ENCODE data around the gene RASAL2. TPM values are rescaled to one million over a fixed set of nuclear protein-coding genes. Genes with fewer than 3 reads are reported as not detected.

The RASAL2 gene
- polyA plus RNA-seq, 6 donors from 2014 or later = 0.11 to 2.1 (median 0.55) TPM

DNA sequence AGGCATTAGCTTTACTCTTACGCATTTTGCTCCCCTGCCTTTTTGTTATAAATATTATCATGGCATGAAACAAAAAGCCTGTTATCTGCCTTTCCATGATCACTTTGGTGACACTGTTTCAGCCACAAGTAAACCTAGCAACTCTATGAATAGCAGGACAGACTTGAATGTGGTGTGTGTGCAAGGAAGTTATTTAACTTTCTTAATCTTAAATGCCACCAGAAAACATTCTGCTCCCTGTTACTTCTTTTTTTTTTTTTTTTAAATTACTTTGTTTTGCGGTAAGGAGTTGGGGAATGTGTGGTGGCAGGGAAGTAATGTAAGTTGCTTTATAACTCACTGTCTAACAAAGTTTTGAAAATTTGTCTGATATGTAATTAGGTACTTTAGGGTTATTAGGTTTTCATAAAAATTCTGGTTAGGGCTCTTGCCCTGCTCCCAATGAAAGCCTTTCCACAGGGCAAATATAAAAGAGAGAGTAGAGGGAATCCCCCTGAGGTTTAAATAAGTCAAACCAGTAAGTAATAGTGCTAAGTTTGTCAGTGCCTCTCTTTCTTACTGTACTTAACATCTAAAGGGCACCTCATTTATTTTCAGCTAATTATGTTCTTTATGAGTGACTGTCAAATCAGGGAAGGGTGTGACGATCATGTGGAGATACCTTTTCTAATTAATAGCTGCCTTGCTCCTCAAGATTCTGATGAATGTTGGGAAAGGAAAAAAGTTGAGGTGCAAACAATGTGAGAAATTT, 39.5 kb downstream of the RASAL2 start:
- peaks cover 0 to 4% (median 0%) of the 10 kb centered on the region in 7 donors for H3K9me3 Mint-ChIP-seq
- no peak overlapping the region for H3K27ac Mint-ChIP-seq
- H3K4me3 Mint-ChIP-seq = no peak overlapping the region
- no peak for ATAC-seq (ENCODE audit: low read depth in 2 of 2)
- no peaks in the 10 kb centered on the region for H3K36me3 Mint-ChIP-seq
- no peaks in the 10 kb centered on the region for H3K4me1 Mint-ChIP-seq
- peaks cover 0 to 8% (median 4%) of the 10 kb centered on the region in 3 donors for H3K27me3 Mint-ChIP-seq
- no peak for DNase-seq

DNA sequence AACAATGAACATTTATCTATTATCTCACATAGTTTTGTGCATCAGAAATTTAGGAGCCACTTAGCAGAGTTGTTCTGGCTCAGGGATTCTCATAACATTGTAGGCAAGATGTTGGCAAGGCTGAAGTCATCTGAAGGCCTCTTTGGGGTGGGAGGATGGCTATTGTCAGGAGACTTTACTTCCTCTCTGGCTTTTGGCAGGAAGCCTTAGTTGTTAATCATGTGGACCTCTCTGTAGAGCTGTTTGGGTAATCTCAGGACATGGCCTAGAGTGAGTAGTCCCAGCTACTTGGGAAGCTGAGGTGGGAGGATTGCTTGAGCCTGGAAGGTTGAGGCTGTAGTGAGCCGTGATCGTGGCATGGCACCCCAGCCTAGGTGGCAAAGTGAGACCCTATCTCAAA, 40.2 kb downstream of the RASAL2 start:
- DNase-seq (no peak), ATAC-seq (ENCODE audit: low read depth in 2 of 2) (no peak)
- Mint-ChIP-seq H3K36me3 (no peaks in the 10 kb centered on the region), H3K27me3 (peaks cover 0 to 8% (median 2%) of the 10 kb centered on the region in 3 donors), H3K4me1 (no peaks in the 10 kb centered on the region), H3K9me3 (peaks cover 0 to 4% (median 0%) of the 10 kb centered on the region in 7 donors), H3K4me3 (no peak overlapping the region), H3K27ac (peak overlapping the region in 1 of 6 donors; percentile 51)

DNA sequence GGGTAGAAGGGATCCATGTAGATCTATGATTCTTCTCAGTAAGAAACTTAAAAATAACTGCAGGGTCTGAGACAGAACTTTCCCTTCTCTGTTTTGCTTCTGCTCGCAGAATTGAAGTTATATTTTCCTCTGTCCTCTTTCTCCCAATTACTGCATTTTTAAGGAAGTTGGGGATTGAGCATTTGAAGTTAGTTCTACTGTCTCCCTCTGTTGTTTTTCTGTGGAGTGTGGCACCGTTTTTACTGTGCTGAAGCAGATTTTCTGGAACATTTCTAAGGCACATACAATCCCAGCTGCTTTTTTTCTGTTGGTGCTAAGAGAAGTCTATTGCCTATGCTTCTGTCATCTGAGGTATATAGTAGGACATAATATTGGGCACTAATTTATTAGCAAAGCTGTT, 43.3 kb downstream of the RASAL2 start:
- no peaks in the 10 kb centered on the region for H3K36me3 Mint-ChIP-seq
- H3K4me3 Mint-ChIP-seq = no peak overlapping the region
- peaks cover 0 to 4% (median 0%) of the 10 kb centered on the region in 7 donors for H3K9me3 Mint-ChIP-seq
- no peak overlapping the region for H3K27ac Mint-ChIP-seq
- H3K27me3 Mint-ChIP-seq = peaks cover 0 to 5% (median 0%) of the 10 kb centered on the region in 3 donors
- DNase-seq = no peak
- no peak for ATAC-seq (ENCODE audit: low read depth in 2 of 2)
- H3K4me1 Mint-ChIP-seq = no peaks in the 10 kb centered on the region

DNA sequence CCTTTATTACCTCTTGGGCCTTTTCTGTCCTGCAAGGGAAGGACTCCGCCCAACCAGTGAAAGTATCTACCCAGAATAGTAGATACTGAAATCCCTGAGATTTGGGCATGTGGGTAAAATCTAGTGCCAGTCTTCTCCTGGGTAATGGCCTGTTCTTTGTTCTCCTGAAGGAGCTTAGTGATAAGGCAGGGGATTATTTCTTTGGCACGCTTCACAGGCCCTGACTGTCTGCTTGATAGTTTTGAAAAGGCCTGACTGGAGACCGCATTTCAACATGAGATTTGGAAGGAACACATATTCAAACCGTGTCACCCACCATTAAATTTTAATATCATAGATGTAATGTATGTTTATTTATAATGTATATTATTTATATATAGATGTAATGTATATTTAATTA, 48.9 kb downstream of the RASAL2 start:
- ATAC-seq (ENCODE audit: low read depth in 2 of 2) = no peak
- Mint-ChIP-seq H3K4me3 (no peak overlapping the region), H3K4me1 (no peaks in the 10 kb centered on the region), H3K36me3 (no peaks in the 10 kb centered on the region), H3K9me3 (peaks cover 0 to 3% (median 0%) of the 10 kb centered on the region in 7 donors), H3K27me3 (peaks cover 0 to 8% (median 0%) of the 10 kb centered on the region in 3 donors), H3K27ac (no peak overlapping the region)
- no peak for DNase-seq

DNA sequence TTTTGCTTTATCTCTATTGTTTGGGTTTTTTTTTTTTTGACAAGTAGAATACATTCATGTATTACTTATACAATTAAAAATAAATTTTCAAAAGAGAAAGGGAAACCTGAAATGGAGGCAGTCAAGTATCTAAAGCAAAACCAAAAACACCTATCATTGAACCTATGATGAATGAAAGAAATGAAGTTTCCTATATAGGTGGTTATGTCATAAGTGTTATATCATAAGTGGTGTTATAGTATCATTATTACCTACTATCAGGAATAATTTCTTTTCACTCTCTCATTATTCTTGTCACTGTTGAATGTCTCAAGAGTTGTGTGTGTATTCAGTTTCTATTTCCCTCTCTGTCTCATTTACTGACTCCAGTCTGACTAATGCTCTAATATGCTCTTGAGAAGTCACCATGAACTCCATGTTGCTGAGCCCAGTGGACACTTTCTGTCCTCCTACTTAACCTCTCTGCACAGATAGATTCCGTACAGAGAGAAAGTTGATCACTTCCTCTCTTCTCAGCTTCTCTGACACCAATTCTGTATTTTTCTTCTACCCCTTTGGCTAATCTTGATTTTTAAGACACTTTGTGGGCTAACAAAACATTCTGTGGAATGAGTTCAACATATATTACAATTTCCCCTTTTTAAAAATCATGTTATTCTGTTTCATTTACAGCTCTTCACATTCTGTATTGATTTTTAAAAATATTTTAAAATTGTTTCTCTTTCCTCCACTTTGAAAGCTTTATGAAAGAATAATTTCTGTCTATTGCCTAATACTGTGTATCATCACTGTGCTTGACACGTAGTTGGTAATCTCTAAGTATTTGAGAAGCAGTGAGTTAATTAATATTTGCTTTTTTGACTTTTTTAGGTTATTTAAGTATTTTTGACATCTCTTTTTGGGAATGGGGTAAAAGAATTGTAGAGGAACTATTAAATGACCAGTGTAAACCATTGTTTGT, 50.1 kb downstream of the RASAL2 start:
- no peaks in the 10 kb centered on the region for H3K4me1 Mint-ChIP-seq

DNA sequence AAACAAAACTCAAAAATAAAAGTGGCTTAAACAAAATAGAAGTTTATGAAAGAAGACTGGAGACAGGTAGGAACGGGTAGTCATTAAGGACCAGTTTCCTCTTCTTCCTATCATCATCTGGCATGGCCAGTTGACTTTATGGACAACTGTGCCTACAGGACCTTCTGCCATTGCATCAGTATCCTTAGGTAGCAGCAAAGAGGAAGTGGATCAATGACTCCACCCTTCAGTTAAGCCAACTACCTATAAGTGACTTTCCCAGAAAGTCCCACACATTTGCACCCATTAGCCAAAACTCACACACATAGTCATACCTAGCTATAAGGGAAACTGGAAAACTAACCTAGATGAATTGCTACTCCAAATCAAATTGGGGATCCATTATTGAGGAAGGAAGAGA, 51.7 kb downstream of the RASAL2 start:
- Mint-ChIP-seq H3K4me3 (no peak overlapping the region), H3K36me3 (no peaks in the 10 kb centered on the region), H3K9me3 (peaks cover 0 to 3% (median 0%) of the 10 kb centered on the region in 7 donors), H3K4me1 (no peaks in the 10 kb centered on the region), H3K27me3 (peaks cover 0 to 8% (median 0%) of the 10 kb centered on the region in 3 donors), H3K27ac (no peak overlapping the region)
- ATAC-seq (ENCODE audit: low read depth in 2 of 2) (no peak), DNase-seq (no peak)

More for the DNA sequence above, 50.1 kb downstream of the RASAL2 start:
- Mint-ChIP-seq H3K4me3 (no peak overlapping the region), H3K36me3 (no peaks in the 10 kb centered on the region), H3K27me3 (peaks cover 0 to 8% (median 0%) of the 10 kb centered on the region in 3 donors), H3K27ac (no peak overlapping the region), H3K9me3 (peaks cover 0 to 3% (median 0%) of the 10 kb centered on the region in 7 donors)
- DNase-seq (no peak), ATAC-seq (ENCODE audit: low read depth in 2 of 2) (no peak)

DNA sequence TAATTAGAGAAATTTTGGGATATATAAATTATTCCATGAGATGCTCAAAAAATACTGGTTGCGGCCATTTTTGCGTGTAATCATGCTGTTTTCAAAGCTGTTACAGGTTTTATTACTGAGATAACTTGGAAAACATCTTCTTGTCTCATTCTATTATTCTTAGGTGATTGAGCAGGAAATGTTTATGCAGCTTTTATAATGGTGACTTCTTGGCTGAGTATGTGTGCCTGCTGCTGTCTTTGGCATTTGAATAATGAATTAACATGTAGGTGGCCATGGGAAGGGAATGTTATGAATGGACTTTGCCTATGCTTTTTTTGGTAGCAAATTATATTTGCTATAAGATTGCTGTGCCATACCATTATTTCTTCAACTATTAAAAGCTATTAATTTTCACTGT, 52.5 kb downstream of the RASAL2 start:
- ATAC-seq (ENCODE audit: low read depth in 2 of 2) = no peak
- Mint-ChIP-seq H3K36me3 (no peaks in the 10 kb centered on the region), H3K9me3 (peaks cover 0 to 2% (median 0%) of the 10 kb centered on the region in 7 donors), H3K27me3 (peaks cover 0 to 8% (median 0%) of the 10 kb centered on the region in 3 donors), H3K27ac (no peak overlapping the region), H3K4me1 (no peaks in the 10 kb centered on the region), H3K4me3 (no peak overlapping the region)
- no peak for DNase-seq

DNA sequence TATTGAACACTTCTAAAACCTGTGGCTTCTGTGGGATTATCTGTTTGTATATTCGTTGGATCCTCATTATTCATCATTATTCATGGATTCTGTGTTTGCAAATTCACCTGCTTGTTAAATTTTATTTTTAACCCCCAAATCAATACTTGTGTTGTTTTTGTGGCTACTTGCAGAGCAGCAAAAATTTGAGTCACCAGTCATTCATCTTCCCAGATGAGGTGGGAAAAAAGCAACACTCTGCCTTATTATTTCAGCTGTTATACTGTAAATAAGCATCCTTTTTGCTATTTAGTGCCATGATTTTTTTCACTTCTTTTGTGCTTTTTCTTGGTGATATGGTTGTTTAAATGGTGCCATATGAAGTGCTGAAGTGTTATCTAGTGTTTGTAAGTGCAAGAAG, 56.7 kb downstream of the RASAL2 start:
- no peaks in the 10 kb centered on the region for H3K36me3 Mint-ChIP-seq
- no peaks in the 10 kb centered on the region for H3K9me3 Mint-ChIP-seq
- ATAC-seq (ENCODE audit: low read depth in 2 of 2) (no peak), DNase-seq (no peak)
- H3K27me3 Mint-ChIP-seq = peaks cover 0 to 2% (median 0%) of the 10 kb centered on the region in 3 donors
- H3K4me1 Mint-ChIP-seq = no peaks in the 10 kb centered on the region
- H3K4me3 Mint-ChIP-seq = no peak overlapping the region
- H3K27ac Mint-ChIP-seq = no peak overlapping the region

DNA sequence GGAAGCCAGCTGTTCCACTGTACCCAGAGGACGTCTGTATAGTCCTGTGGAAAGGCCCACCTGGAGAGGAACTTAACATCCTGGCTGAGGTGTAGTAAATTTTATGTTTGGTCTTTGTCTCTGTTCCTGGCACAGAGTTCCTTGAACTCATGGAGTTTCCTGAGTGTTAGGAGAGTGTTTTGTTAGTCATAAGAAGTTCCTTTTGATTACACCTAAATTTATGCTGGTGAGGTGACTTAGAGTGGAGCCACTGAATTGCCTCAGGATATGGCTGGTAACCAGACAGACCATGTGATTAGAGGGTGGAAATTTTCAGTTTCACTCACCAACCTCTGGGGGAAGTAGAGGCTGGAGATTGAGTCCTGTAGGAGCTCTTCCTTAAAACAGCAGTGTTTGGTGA, 57.9 kb downstream of the RASAL2 start:
- Mint-ChIP-seq H3K4me1 (no peaks in the 10 kb centered on the region), H3K27me3 (peaks cover 0 to 9% (median 0%) of the 10 kb centered on the region in 3 donors), H3K4me3 (no peak overlapping the region), H3K36me3 (no peaks in the 10 kb centered on the region), H3K9me3 (no peaks in the 10 kb centered on the region), H3K27ac (no peak overlapping the region)
- ATAC-seq (ENCODE audit: low read depth in 2 of 2) (no peak), DNase-seq (no peak)

DNA sequence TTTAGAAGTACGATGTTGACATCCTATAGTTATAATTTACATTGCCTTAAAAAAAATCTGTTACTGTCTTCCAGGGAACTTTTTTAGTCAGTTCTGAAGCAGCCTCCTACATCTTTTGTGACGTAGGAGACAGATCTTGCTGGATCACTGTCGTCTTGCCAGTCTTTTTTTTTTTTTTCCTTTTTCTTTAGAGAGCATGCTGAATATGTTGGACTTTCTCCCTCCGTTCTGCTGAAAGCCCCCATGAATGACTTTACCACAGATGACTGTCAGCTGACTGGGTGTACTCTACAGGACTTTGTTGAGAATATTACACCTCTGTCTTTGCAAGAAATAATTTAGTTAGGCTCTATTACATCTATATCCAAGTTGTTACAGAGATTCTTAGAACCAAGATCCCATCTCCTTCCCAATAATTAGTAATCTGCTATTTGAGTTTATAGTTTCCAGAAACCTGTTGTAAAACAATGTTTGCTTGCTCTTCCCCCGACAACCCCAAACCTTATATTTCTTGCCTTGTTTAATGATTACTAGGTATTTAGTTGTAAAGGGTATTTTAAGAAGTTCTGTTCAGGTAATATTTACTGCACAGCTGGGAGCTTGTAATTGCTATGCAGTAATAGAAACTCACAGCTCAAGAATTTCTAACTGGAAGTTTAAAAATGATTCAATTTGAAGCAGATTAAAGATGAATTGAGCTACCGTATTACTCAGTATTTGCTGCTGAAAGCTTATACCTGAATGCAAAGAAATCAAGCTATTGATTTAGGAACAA, 61.8 kb downstream of the RASAL2 start:
- ATAC-seq (ENCODE audit: low read depth in 2 of 2) (no peak), DNase-seq (no peak)
- no peaks in the 10 kb centered on the region for H3K36me3 Mint-ChIP-seq
- H3K4me3 Mint-ChIP-seq = no peak overlapping the region
- H3K27ac Mint-ChIP-seq = no peak overlapping the region
- no peaks in the 10 kb centered on the region for H3K9me3 Mint-ChIP-seq
- peaks cover 4 to 23% (median 6%) of the 10 kb centered on the region in 3 donors for H3K27me3 Mint-ChIP-seq
- H3K4me1 Mint-ChIP-seq = no peaks in the 10 kb centered on the region

DNA sequence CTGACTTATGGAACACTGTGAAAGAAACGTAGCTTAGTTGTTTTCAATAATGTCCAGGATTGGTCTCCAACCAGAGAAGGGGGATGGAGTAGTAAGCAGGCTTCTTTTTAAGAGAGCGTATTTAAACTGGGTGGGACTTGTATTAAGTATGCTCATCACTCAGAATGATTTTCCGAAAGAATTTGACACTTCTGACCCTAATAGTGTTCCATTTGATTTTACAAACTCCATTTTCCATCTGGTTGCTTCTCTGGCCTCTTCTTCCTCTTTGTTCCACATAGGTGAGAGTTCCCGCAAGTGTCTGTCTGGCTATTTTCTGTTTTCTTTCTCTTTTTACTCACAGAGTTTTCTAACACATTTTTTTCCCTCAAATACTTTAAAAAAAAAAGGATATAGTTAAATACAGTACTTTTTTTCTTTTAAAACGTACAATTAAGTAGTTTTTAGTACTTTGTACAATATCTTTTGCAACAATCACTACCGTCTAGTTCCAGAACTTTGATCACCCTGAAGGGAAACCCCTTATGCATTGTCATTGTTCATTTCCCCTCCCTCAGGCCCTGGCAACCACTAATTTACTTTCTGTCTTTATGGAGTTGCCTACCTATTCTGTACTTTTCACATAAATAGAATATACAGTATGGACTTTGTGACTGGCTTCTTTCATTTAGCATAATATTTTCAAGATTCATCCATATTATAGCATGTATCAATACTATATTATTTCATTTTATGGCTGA, 67.0 kb downstream of the RASAL2 start:
- ATAC-seq (ENCODE audit: low read depth in 2 of 2) (no peak), DNase-seq (no peak)
- no peak overlapping the region for H3K27ac Mint-ChIP-seq
- H3K36me3 Mint-ChIP-seq = no peaks in the 10 kb centered on the region
- no peaks in the 10 kb centered on the region for H3K4me1 Mint-ChIP-seq
- H3K27me3 Mint-ChIP-seq = peaks cover 4 to 17% (median 6%) of the 10 kb centered on the region in 3 donors
- no peak overlapping the region for H3K4me3 Mint-ChIP-seq
- H3K9me3 Mint-ChIP-seq = no peaks in the 10 kb centered on the region

DNA sequence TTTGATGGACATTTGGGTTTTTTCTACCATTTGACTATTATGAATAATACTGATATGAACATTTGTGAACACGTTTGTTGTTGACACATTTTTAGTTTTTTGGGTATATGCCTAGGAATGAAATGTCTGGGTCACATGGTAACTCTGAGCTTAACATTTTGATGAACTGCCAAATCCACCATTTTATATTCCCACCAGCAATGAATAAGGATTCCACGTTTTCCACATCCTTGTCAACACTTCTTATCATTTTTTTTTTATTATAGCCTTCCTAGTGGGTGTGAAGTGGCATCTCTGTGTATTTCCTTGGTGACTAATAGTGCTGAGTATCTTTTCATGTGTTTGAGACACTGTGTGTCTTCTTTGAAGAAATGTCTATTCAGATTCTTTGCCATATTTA, 67.6 kb downstream of the RASAL2 start:
- DNase-seq = no peak
- Mint-ChIP-seq H3K27me3 (peaks cover 6 to 14% (median 7%) of the 10 kb centered on the region in 3 donors), H3K9me3 (no peaks in the 10 kb centered on the region), H3K36me3 (no peaks in the 10 kb centered on the region), H3K27ac (peak overlapping the region in 1 of 6 donors; percentile 16), H3K4me1 (no peaks in the 10 kb centered on the region), H3K4me3 (no peak overlapping the region)
- ATAC-seq (ENCODE audit: low read depth in 2 of 2) = no peak
